GM11168 (cell line): ENCODE data around the gene DENND4B.
"Not testable (repeated sequence)": the region's sequence is repeated elsewhere in the genome, so short reads cannot be mapped to it uniquely, and the experiment has no call there.

Experiments used
- in situ Hi-C: fragments of 300-500 bp; cut with MboI; formaldehyde crosslinking; loops from one replicate; pipeline ENCODE4 v1.12.0; 2022; ENCODE audit warnings: low sequenced_read_pairs; ENCODE audit not compliant: unreplicated experiment

DENND4B gene

GRCh38 chr1:153905908-153906307 is 40.6 kb downstream of the DENND4B start:
- in situ Hi-C loops: not testable (repeated sequence)

DNA sequence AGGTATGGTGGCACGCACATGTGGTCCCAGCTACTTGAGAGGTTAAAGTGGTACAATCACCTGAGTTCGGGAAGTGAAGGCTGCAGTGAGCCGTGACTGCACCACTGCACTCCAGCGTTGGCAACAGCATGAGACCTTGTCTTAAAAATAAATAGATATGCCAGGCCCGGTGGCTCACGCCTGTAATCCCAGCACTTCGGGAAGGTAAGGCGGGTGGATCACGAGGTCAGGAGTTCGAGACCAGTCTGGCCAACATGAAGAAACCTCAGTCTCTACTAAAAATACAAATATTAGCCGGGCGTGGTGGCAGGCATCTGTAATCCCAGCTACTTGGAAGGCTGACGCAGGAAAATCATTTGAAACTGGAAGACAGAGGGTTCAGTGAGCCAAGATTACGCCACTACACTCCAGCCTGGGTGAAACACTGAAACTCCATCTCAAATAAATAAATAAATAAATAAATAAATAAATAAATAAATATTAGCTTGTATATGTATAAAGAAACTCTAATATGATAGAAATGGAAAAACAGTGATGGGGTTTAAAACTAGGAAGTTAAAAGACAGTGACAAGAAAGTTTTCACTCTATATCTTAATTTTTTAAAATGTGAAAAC is 42.6 kb downstream of the DENND4B start:
- in situ Hi-C loops: no loop called here

DNA sequence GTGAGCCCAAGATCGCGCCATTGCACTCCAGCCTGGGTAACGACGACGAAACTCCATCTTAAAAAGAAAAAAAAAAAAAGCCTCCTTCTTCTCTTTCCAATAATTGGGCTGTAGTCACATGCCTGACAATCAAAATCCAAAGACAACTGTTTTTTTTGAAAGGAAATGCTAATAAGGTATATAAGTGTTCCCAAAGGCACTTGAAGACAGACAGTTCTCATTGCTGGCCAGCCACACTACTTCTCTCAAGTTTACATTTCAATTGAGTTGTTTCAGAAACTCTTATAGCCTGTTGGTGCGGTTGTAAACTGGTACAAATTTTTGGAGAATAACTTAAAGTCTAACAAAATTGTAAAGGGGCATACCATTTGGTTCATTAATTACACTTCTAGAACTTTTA is 47.0 kb downstream of the DENND4B start:
- in situ Hi-C loops: no loop called here

DNA sequence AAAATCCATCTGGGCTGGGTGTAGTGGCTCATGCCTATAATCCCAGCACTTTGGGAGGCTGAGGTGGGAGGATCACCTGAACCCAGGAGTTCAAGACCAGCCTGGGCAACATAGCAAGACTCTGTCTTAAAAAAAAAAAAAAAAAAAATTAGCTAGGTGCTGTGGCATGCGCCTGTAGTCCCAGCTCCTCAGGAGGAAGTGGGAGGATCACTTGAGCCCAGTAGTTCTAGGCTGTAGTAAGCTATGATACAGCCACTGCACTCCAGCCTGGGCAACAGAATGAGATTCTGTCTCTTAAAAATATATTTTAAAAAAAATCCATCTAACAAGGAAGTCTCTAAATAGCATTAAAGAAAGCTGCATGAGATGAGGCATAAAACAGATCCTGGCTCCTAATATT is 50.7 kb downstream of the DENND4B start:
- in situ Hi-C loops: not testable (repeated sequence)

DNA sequence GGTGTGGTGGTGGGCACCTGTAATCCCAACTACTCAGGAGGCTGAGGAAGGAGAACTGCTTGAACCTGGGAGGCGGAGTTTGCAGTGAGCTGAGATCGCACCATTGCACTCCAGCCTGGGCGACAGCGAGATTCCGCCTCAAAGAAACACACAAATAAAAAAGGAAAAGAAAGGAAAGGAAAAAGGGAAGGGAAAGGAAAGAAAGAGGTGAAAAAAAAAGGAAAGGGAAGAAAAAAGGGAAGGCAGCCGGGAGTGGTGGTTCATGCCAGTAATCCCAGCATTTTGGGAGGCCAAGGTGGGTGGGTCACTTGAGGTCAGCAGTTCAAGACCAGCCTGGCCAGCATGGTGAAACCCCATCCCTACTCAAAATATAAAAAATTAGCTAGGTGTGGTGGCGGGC is 55.5 kb downstream of the DENND4B start:
- in situ Hi-C loops: not testable (repeated sequence)

- in situ Hi-C loops: no loop called here
These were observed 58.0 kb downstream of the DENND4B start for GRCh38 chr1:153888533-153888932.

DNA sequence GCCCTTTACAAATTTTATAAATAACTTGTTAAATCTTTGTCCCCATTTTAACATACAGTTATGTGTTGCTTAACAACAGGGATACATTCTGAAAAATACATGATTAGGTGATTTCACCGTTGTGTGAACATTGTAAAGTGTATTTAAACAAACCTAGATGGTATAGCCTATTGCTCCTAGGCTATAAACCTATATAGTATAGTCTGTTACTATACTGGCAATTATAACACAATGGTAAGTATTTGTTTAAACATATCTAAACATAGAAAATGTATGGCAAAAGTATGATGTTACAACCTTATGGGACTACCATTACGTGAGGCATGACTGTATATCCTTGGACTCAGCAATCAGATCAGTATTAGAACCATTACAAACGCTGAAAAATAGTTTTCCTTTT is 60.4 kb downstream of the DENND4B start:
- in situ Hi-C loops: no loop called here

DNA sequence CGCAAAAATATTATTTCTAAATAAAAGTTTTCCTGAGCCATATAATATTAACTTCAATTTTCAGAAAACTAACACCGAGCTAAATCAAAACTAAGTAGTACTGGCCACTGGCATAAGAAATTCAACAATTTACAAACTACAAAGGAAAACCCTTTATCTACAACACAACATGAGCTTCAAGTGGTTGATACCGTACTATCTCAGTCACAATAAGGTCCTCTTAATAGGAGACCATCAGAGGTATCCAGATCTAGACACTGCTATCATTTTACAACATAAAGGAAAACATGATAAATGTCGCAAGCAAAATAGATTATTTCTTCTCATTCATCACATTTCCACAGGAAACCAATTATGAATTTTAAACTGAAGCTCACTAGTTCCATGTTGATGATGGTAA is 63.3 kb downstream of the DENND4B start:
- in situ Hi-C loops: no loop called here

- in situ Hi-C loops: no loop called here
These were observed 64.1 kb downstream of the DENND4B start for GRCh38 chr1:153882296-153882912.

DNA sequence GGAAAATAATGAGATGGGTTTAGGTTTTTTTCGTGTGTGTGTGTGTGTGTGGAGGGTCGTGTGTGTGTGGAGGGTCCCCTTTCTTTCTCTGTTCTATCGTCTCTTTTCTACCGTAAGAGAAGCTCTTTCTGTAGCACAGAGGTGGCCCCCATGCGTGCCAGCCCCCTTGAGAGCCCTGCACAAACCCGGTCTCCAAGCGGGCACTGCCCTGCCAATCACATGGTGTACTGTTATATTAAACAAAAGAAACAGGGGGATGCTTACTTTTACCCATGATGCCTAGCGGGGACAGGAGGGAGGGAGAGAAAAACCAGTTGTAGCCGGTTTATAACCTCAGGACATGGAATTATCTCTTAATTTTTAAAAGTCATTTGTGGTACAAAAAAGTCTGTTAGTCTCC is 64.8 kb downstream of the DENND4B start:
- in situ Hi-C loops: no loop called here

DNA sequence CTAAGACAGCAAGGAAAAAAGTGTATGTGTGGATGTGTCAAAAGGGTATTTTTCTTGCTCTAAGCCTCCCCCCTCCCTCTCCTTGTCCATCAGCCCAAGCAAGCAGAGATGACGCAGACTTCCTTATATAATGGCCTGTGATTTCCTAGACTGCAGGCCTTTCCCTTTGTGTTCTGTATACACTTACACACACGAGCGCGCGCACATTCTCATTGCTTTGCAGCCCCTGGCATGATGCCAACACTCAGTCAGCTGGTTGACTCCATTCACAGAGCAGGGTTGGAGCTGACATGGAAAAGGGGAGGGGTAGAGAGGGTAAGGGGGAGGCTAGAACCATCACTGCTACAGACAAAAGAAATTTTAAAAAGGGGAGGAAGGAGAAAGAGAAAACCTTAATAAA is 65.6 kb downstream of the DENND4B start:
- in situ Hi-C loops: no loop called here

GRCh38 chr1:153880024-153880423 is 66.5 kb downstream of the DENND4B start:
- in situ Hi-C loops: no loop called here
